Ectodermal cell (in vitro differentiated cells): ENCODE results near the gene STXBP5.
"Not testable (repeated sequence)": the region's sequence is repeated elsewhere in the genome, so short reads cannot be mapped to it uniquely, and the experiment has no call there.

Experiments used
- H3K27ac ChIP-seq: 2 replicates; pipeline ENCODE4 v1.7.0; 2013; ENCODE audit warnings: mild to moderate bottlenecking, low read depth, low read length; ENCODE audit not compliant: insufficient read depth, poor library complexity, severe bottlenecking
- H3K27me3 ChIP-seq: 2 replicates; pipeline ENCODE4 v1.7.0; 2013; ENCODE audit warnings: mild to moderate bottlenecking, low read length; ENCODE audit not compliant: insufficient read depth, control insufficient read depth, poor library complexity, severe bottlenecking
- H3K36me3 ChIP-seq: one replicate; pipeline ENCODE4 v1.7.0; 2013; ENCODE audit warnings: low read length; ENCODE audit not compliant: control insufficient read depth, insufficient read depth
- H3K4me1 ChIP-seq: one replicate; pipeline ENCODE4 v1.7.0; 2013; ENCODE audit warnings: low read length; ENCODE audit not compliant: control insufficient read depth, insufficient read depth
- H3K4me3 ChIP-seq: 2 replicates; pipeline ENCODE4 v1.7.0; 2013; ENCODE audit warnings: low read depth, low read length, control low read depth; ENCODE audit not compliant: insufficient read depth
- H3K9me3 ChIP-seq: 2 replicates; pipeline ENCODE4 v1.7.0; 2013; ENCODE audit warnings: mild to moderate bottlenecking, low read length, moderate library complexity; ENCODE audit not compliant: control insufficient read depth
- WGBS, 2 experiments: methylation state at CpG; one replicate each; pipeline ENCODE4 v1.1.7; 2013; ENCODE audit warnings: missing lambda C conversion rate in 2 of 2; 5-methylcytosine and 5-hydroxymethylcytosine counted together

Gene STXBP5

GRCh38 chr6:147361311-147361981 is 157.2 kb downstream of the STXBP5 start:
- H3K4me3 ChIP-seq: no peak overlapping the region
- H3K36me3 ChIP-seq: no peaks in the 10 kb centered on the region
- 91 to 100% methylated on average over 3 to 5 of the region's 5 CpGs for WGBS, 2 experiments
- no peak overlapping the region for H3K27ac ChIP-seq
- no peaks in the 10 kb centered on the region for H3K27me3 ChIP-seq
- H3K9me3 ChIP-seq: no peaks in the 10 kb centered on the region
- no peaks in the 10 kb centered on the region for H3K4me1 ChIP-seq

DNA sequence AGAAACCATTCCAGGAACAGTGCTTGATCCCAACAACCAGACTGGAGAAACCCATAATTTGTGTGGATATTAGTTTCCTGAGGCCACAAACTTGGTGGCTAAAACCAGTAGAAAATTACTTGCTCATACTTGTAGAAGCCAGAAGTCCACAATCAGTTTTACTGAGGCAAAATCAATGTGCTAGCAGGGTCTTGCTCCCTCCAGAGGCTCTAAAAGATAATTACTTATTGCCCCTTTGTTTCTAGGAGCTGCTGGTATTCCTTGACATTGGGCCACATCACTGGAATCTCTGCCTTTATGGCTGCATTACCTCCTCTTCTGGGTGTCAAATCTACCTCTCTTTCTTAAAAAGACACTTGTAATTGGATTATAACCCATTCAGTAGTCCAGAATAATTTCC is 162.1 kb downstream of the STXBP5 start:
- Histone ChIP-seq H3K27ac (no peak overlapping the region), H3K4me3 (no peak overlapping the region), H3K4me1 (no peaks in the 10 kb centered on the region), H3K36me3 (no peaks in the 10 kb centered on the region), H3K27me3 (no peaks in the 10 kb centered on the region), H3K9me3 (no peaks in the 10 kb centered on the region)

GRCh38 chr6:147371325-147371724 is 167.1 kb downstream of the STXBP5 start:
- Histone ChIP-seq H3K27ac (no peak overlapping the region), H3K4me3 (no peak overlapping the region), H3K36me3 (no peaks in the 10 kb centered on the region), H3K27me3 (no peaks in the 10 kb centered on the region), H3K9me3 (no peaks in the 10 kb centered on the region), H3K4me1 (no peaks in the 10 kb centered on the region)

GRCh38 chr6:147372806-147373205 is 168.6 kb downstream of the STXBP5 start:
- H3K27ac ChIP-seq: no peak overlapping the region
- no peaks in the 10 kb centered on the region for H3K36me3 ChIP-seq
- H3K27me3 ChIP-seq: no peaks in the 10 kb centered on the region
- 85 to 88% methylated on average over 1 of the region's 1 CpG for WGBS, 2 experiments
- no peak overlapping the region for H3K4me3 ChIP-seq
- H3K4me1 ChIP-seq: no peaks in the 10 kb centered on the region
- no peaks in the 10 kb centered on the region for H3K9me3 ChIP-seq

DNA sequence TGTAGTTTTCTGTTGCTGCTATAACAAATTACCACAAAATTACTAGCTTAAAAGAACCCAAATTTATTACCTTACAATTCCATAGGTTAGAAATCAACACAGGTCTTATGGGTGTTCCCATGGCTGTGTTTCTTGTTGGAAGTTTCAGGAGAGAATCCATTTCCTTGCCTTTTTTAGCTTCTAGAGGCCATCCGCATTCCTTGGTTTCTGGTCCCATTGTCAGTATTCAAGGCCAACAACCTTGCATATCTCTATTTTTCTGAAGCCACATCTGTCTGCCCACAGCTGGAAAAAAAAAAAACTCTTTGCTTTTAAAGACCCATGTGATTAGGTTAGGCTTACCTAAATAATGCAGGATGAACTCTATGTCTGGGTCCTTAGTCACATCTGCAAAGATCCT is 174.6 kb downstream of the STXBP5 start:
- 91 to 92% methylated on average over 1 of the region's 1 CpG for WGBS, 2 experiments
- Histone ChIP-seq H3K36me3 (no peaks in the 10 kb centered on the region), H3K4me1 (no peaks in the 10 kb centered on the region), H3K9me3 (no peaks in the 10 kb centered on the region), H3K27me3 (no peaks in the 10 kb centered on the region), H3K4me3 (no peak overlapping the region), H3K27ac (no peak overlapping the region)

GRCh38 chr6:147380841-147381240 is 176.6 kb downstream of the STXBP5 start:
- 92 to 94% methylated on average over 2 to 3 of the region's 3 CpGs for WGBS, 2 experiments
- not testable (repeated sequence) for H3K36me3 ChIP-seq

GRCh38 chr6:147381712-147382111 is 177.5 kb downstream of the STXBP5 start:
- WGBS, 2 experiments: 90 to 95% methylated on average over 1 to 3 of the region's 3 CpGs
- Histone ChIP-seq H3K4me3 (no peak overlapping the region), H3K36me3 (no peaks in the 10 kb centered on the region), H3K9me3 (no peaks in the 10 kb centered on the region), H3K27ac (no peak overlapping the region), H3K4me1 (no peaks in the 10 kb centered on the region), H3K27me3 (no peaks in the 10 kb centered on the region)

More at GRCh38 chr6:147380841-147381240, 176.6 kb downstream of the STXBP5 start:
- not testable (repeated sequence) for H3K9me3 ChIP-seq, H3K27me3 ChIP-seq, H3K4me1 ChIP-seq, H3K4me3 ChIP-seq, H3K27ac ChIP-seq

GRCh38 chr6:147382945-147383554 is 178.8 kb downstream of the STXBP5 start:
- Histone ChIP-seq H3K36me3 (no peaks in the 10 kb centered on the region), H3K27me3 (no peaks in the 10 kb centered on the region), H3K9me3 (no peaks in the 10 kb centered on the region), H3K4me1 (no peaks in the 10 kb centered on the region), H3K27ac (no peak overlapping the region), H3K4me3 (no peak overlapping the region)
- WGBS, 2 experiments: 94 to 96% methylated on average over 6 of the region's 6 CpGs

DNA sequence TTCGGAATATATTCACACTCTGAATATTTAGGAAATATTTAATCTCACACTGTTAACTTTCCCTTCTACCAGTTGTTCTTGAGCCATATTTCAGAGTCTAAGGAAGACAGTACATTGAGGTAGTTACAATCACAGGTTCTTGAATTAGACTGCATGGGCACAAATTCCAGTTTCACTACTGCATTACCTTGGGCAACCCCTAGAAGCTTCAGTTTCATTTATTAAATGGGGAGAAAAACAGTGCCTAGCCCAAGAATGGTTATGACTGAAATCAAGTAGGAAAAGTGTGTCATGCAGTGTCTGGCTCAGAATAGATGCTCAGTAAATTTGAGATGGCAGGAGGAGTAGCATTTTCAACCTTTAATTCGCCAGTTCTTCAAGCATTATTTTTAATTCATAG is 179.8 kb downstream of the STXBP5 start:
- no peak overlapping the region for H3K27ac ChIP-seq
- no peaks in the 10 kb centered on the region for H3K36me3 ChIP-seq
- H3K9me3 ChIP-seq: no peaks in the 10 kb centered on the region
- no peak overlapping the region for H3K4me3 ChIP-seq
- H3K4me1 ChIP-seq: no peaks in the 10 kb centered on the region
- H3K27me3 ChIP-seq: no peaks in the 10 kb centered on the region
- 94% methylated on average over 1 of the region's 2 CpGs; no CpG with 5 or more reads in 1 of the 2 experiments for WGBS, 2 experiments

DNA sequence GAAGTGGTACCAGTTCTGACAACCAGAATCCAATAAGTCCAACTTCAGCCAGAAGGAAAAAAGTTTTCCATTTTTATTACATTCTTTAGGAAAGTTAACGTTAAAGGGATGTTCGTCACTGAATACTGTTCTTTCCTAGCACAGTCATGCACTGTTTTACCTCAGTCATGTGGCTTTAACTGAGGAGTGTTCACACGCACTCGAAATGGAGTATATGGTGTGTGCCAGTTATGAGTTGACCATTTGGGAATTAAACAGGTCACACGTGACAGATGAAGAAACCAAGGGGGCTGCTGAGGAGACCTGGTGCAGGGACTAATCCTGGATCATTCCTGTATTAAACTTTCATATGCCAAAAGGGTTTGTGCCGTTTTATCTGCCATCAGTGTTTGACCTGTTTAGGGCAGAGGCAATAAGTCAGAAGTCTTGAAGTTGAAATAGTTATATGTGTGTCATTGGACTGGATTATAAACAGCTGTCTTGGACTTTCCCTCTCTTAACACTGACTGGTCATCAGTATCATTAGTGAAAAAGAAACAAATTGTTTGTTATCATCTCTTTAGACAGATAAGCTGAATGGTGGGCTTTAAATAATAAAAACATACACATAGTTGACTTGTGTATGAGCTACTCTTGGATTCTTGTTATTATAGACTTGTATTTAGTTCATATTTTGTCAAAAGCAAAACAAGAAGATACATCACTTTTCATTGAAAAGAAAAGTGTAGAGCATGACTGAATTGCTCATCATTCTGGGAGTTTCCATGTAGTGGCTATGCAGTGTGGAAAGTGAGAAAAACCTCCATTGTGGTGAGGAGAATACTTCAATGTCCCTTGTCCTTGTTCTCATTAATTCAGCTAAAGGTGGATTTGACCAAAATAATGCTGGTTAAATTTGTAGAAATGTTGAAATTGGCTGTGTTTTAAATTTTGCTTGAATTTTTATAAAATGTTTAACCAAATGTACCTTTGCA is 180.8 kb downstream of the STXBP5 start:
- no peaks in the 10 kb centered on the region for H3K4me1 ChIP-seq
- H3K4me3 ChIP-seq: no peak overlapping the region
- H3K27me3 ChIP-seq: no peaks in the 10 kb centered on the region
- H3K27ac ChIP-seq: no peak overlapping the region
- 91 to 97% methylated on average over 6 of the region's 6 CpGs for WGBS, 2 experiments
- no peaks in the 10 kb centered on the region for H3K9me3 ChIP-seq
- H3K36me3 ChIP-seq: no peaks in the 10 kb centered on the region
